Lung (tissue), 12 donors: ENCODE data around the gene TMEM185A. TPM values are rescaled to one million over a fixed set of nuclear protein-coding genes. Genes with fewer than 3 reads are reported as not detected.

Source experiments
- ATAC-seq: fragments of 200-7000 bp; cut with Tn5 transposase; one replicate; pipeline ENCODE4 v1.9.1; 2020; ENCODE audit warnings: moderate number of reproducible peaks; ENCODE audit not compliant: insufficient read depth, low FRiP score
- DNase-seq, 3 donors: peaks; one replicate each; pipeline ENCODE4 v3.0.0-alpha.2; 2013 to 2017
- H3K27ac ChIP-seq, 2 donors: one replicate each; pipeline ENCODE4 v1.5.1; 2013; ENCODE audit warnings: mild to moderate bottlenecking in 2 of 2, moderate library complexity in 2 of 2, control low read depth in 1 of 2, inconsistent platforms in 1 of 2, low read depth in 1 of 2, low read length in 1 of 2
- H3K27me3 ChIP-seq, 3 donors: one replicate each; pipeline ENCODE4 v1.5.1; 2013; ENCODE audit warnings: low read length in 2 of 3; ENCODE audit not compliant: control insufficient read depth in 3 of 3, insufficient read depth in 3 of 3
- H3K36me3 ChIP-seq, 4 donors: one replicate each; pipeline ENCODE4 v1.5.1; 2013; ENCODE audit warnings: low read length in 4 of 4, mild to moderate bottlenecking in 1 of 4, moderate library complexity in 1 of 4; ENCODE audit not compliant: control insufficient read depth in 4 of 4, insufficient read depth in 4 of 4
- H3K4me1 ChIP-seq, 5 donors: one replicate each; pipeline ENCODE4 v1.5.1; 2013; ENCODE audit warnings: low read length in 5 of 5, mild to moderate bottlenecking in 2 of 5, moderate library complexity in 1 of 5; ENCODE audit not compliant: control insufficient read depth in 5 of 5, insufficient read depth in 5 of 5
- H3K4me3 ChIP-seq: one replicate; pipeline ENCODE4 v1.5.1; 2013; ENCODE audit warnings: mild to moderate bottlenecking, control low read depth, moderate library complexity
- H3K9ac ChIP-seq, 2 donors: one replicate each; pipeline ENCODE4 v1.5.1; 2013; ENCODE audit warnings: low read length in 2 of 2, control low read depth in 1 of 2; ENCODE audit not compliant: insufficient read depth in 1 of 2
- H3K9me3 ChIP-seq, 4 donors: one replicate each; pipeline ENCODE4 v1.5.1; 2013; ENCODE audit warnings: low read length in 3 of 4, mild to moderate bottlenecking in 1 of 4, moderate library complexity in 1 of 4; ENCODE audit not compliant: control insufficient read depth in 4 of 4, insufficient read depth in 3 of 4
- CTCF ChIP-seq: IDR thresholded peaks from 2 replicates; pipeline ENCODE4 v1.5.1; 2012; ENCODE audit warnings: mild to moderate bottlenecking; ENCODE audit errors: control extremely low read depth, extremely low read depth
- WGBS, 2 donors: extraction: QIAGEN DNeasy Blood & Tissue Kit; methylation state at CpG; one replicate each; pipeline ENCODE4 v1.1.7; 2013; 5-methylcytosine and 5-hydroxymethylcytosine counted together
- polyA plus RNA-seq, 2 donors: library from polyadenylated mRNA; stranded (reverse); fragments of 200-250 nt; gene quantifications; one replicate each; pipeline ENCODE4 v1.2.1, GENCODE V29; 2013
- total RNA-seq, 2 donors: library from RNA; depleted of rRNA in 1 of 2; stranded (reverse); fragments of >200 nt in 1 of 2; gene quantifications; one replicate each; pipeline ENCODE4 v1.2.1, GENCODE V29; 2014 to 2021
- donor health status: control.
- donor health status: control.
- donor health status: Bipolar disorder and iron deficiency.
- donor health status: healthy.
- donor health status: DM: yes; HTN: yes; CAD: no.

TMEM185A gene
- total and polyA plus RNA-seq, 4 donors = 8.7 to 23.8 (median 13.9) TPM

GRCh38 chrX:149647505-149647904 is 15.9 kb upstream of the TMEM185A start:
- ATAC-seq (no peak), DNase-seq (no peak)
- TF ChIP-seq CTCF = no peak
- Histone ChIP-seq H3K9me3 (peaks cover 0 to 2% (median 0%) of the 10 kb centered on the region in 4 donors), H3K4me3 (no peak overlapping the region), H3K36me3 (no peaks in the 10 kb centered on the region), H3K27ac (no peak overlapping the region), H3K27me3 (peaks cover 0 to 8% (median 0%) of the 10 kb centered on the region in 3 donors), H3K4me1 (no peaks in the 10 kb centered on the region), H3K9ac (no peak overlapping the region)
- 80 to 94% methylated on average over 6 of the region's 6 CpGs for WGBS, 2 donors

GRCh38 chrX:149643496-149643895 is 11.9 kb upstream of the TMEM185A start:
- Histone ChIP-seq H3K9me3 (peaks cover 0 to 3% (median 0%) of the 10 kb centered on the region in 4 donors), H3K27ac (no peak overlapping the region), H3K9ac (no peak overlapping the region), H3K27me3 (peaks cover 0 to 4% (median 0%) of the 10 kb centered on the region in 3 donors), H3K4me3 (no peak overlapping the region), H3K4me1 (no peaks in the 10 kb centered on the region), H3K36me3 (no peaks in the 10 kb centered on the region)
- ATAC-seq = no peak
- TF ChIP-seq CTCF = no peak
- no peak for DNase-seq
- WGBS, 2 donors = 69 to 82% methylated on average over 4 of the region's 4 CpGs

- 57 to 66% methylated on average over 2 of the region's 2 CpGs for WGBS, 2 donors
- no peak for DNase-seq
- Histone ChIP-seq H3K9me3 (peaks cover 0 to 5% (median 0%) of the 10 kb centered on the region in 4 donors), H3K27me3 (peaks cover 0 to 4% (median 0%) of the 10 kb centered on the region in 3 donors), H3K27ac (no peak overlapping the region), H3K4me3 (no peak overlapping the region), H3K4me1 (no peaks in the 10 kb centered on the region), H3K36me3 (no peaks in the 10 kb centered on the region), H3K9ac (no peak overlapping the region)
- TF ChIP-seq CTCF = no peak
- no peak for ATAC-seq
Observed at GRCh38 chrX:149641835-149642234, 10.2 kb upstream of the TMEM185A start.

GRCh38 chrX:149641432-149641831 is 9.8 kb upstream of the TMEM185A start:
- TF ChIP-seq CTCF = no peak
- Histone ChIP-seq H3K9ac (no peak overlapping the region), H3K4me1 (no peaks in the 10 kb centered on the region), H3K4me3 (no peak overlapping the region), H3K36me3 (no peaks in the 10 kb centered on the region), H3K9me3 (peaks cover 0 to 7% (median 0%) of the 10 kb centered on the region in 4 donors), H3K27ac (no peak overlapping the region), H3K27me3 (peaks cover 0 to 3% (median 0%) of the 10 kb centered on the region in 3 donors)
- 35 to 72% methylated on average over 3 of the region's 3 CpGs for WGBS, 2 donors
- DNase-seq (no peak), ATAC-seq (no peak)
